HEK293T (cell line): ENCODE results near the gene ATP8B3.

Experiments used
- ARNT ChIP-seq: fragments of 450-650 bp; IDR thresholded peaks from 2 replicates; pipeline ENCODE4 v1.6.1; 2017; ENCODE audit warnings: mild to moderate bottlenecking
- BHLHE40 ChIP-seq: fragments of 450-650 bp; IDR thresholded peaks from 2 replicates; pipeline ENCODE4 v1.6.1; 2016; ENCODE audit warnings: mild to moderate bottlenecking, moderate library complexity, borderline replicate concordance
- CTBP1 ChIP-seq: fragments of 450-650 bp; IDR thresholded peaks from 2 replicates; pipeline ENCODE4 v1.6.1; 2016; ENCODE audit warnings: borderline replicate concordance
- ELF4 ChIP-seq: fragments of 450-650 bp; IDR thresholded peaks from 2 replicates; pipeline ENCODE4 v1.6.1; 2017; ENCODE audit warnings: antibody characterized with exemption
- FOXA1 ChIP-seq: fragments of 450-650 bp; IDR thresholded peaks from 2 replicates; pipeline ENCODE4 v1.6.1; 2016; ENCODE audit warnings: mild to moderate bottlenecking
- FOXK2 ChIP-seq: fragments of 450-650 bp; IDR thresholded peaks from 2 replicates; pipeline ENCODE4 v1.6.1; 2016; ENCODE audit warnings: mild to moderate bottlenecking
- FOXM1 ChIP-seq: fragments of 450-650 bp; IDR thresholded peaks from 2 replicates; pipeline ENCODE4 v1.6.1; 2017; ENCODE audit warnings: mild to moderate bottlenecking, borderline replicate concordance
- L3MBTL2 ChIP-seq: fragments of 450-650 bp; conservative IDR thresholded peaks from 2 replicates; pipeline ENCODE4 v1.6.1; 2016; ENCODE audit warnings: mild to moderate bottlenecking
- NFRKB ChIP-seq: fragments of 450-650 bp; IDR thresholded peaks from 2 replicates; pipeline ENCODE4 v1.6.1; 2016; ENCODE audit warnings: mild to moderate bottlenecking, moderate library complexity
- PKNOX1 ChIP-seq: fragments of 450-650 bp; IDR thresholded peaks from 2 replicates; pipeline ENCODE4 v1.6.1; 2016
- SP1 ChIP-seq: fragments of 450-650 bp; IDR thresholded peaks from 2 replicates; pipeline ENCODE4 v1.6.1; 2017
- SUZ12 ChIP-seq: fragments of 450-650 bp; IDR thresholded peaks from 2 replicates; pipeline ENCODE4 v1.6.1; 2016; ENCODE audit warnings: mild to moderate bottlenecking
- TARDBP ChIP-seq: fragments of 450-650 bp; IDR thresholded peaks from 2 replicates; pipeline ENCODE4 v1.6.1; 2016
- ZNF384 ChIP-seq: fragments of 450-650 bp; IDR thresholded peaks from 2 replicates; pipeline ENCODE4 v1.6.1; 2016

GRCh38 chr19:1847684-1848398 is 35.8 kb upstream of the ATP8B3 start:
- TF ChIP-seq FOXK2: no peak
- TF ChIP-seq ELF4: no peak
- no peak for TF ChIP-seq BHLHE40
- TF ChIP-seq PKNOX1: no peak
- TF ChIP-seq ARNT: no peak
- TF ChIP-seq SP1: no peak
- TF ChIP-seq FOXA1: no peak
- no peak for TF ChIP-seq FOXM1
- no peak for TF ChIP-seq L3MBTL2
- no peak for TF ChIP-seq CTBP1
- no peak for TF ChIP-seq ZNF384
- TF ChIP-seq SUZ12: no peak
- TF ChIP-seq NFRKB: no peak
- no peak for TF ChIP-seq TARDBP
